ENCODE results near the gene PLEKHA5. TPM values are rescaled to one million over a fixed set of nuclear protein-coding genes. Genes with fewer than 3 reads are reported as not detected.

PLEKHA5 gene
- total and polyA plus RNA-seq, 2 donors from 2014 or later = 26.6 to 52.9 TPM

DNA sequence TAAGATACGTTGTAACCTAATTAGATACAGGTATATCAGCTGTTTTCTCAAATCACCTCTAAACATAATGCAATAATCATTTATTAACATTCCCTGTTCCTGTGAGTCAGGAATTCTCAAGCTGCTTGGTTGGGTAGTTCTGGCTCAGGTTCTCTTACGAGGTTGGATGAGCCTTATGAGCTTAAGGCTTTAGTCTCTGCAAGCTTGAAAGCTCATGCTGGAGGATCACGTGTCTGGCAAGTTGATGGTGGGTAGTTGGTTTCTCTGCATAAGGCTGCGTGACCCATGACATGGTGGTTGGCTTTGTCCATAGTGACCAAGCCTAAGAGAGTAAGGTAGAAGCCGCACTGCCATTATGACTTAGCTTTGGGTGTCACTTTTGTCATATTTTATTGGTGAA lies 62.0 kb downstream of the PLEKHA5 start:
- Histone ChIP-seq H3K36me3 (ENCODE audit: control insufficient read depth in 2 of 3, insufficient read depth in 3 of 3, low read length in 3 of 3) (no peaks in the 10 kb centered on the region), H3K4me1 (ENCODE audit: control insufficient read depth in 2 of 3, insufficient read depth in 2 of 3, low read depth in 1 of 3, low read length in 3 of 3) (peaks cover 6 to 42% (median 13%) of the 10 kb centered on the region in 3 donors), H3K4me3 (ENCODE audit: low read length in 3 of 3) (no peak overlapping the region), H3K9me3 (ENCODE audit: control insufficient read depth in 2 of 3, insufficient read depth in 1 of 3, low read length in 3 of 3) (no peaks in the 10 kb centered on the region), H3K27me3 (ENCODE audit: control insufficient read depth, insufficient read depth, low read length) (no peaks in the 10 kb centered on the region), H3K27ac (ENCODE audit: low read depth in 2 of 2, low read length in 2 of 2) (no peak overlapping the region), H3K9ac (ENCODE audit: low read length in 3 of 3) (no peak overlapping the region)
- FAIRE-seq (no peak), DNase-seq (peak in 1 of 5 donors; percentile 24)
- TF ChIP-seq, protein P1, sequence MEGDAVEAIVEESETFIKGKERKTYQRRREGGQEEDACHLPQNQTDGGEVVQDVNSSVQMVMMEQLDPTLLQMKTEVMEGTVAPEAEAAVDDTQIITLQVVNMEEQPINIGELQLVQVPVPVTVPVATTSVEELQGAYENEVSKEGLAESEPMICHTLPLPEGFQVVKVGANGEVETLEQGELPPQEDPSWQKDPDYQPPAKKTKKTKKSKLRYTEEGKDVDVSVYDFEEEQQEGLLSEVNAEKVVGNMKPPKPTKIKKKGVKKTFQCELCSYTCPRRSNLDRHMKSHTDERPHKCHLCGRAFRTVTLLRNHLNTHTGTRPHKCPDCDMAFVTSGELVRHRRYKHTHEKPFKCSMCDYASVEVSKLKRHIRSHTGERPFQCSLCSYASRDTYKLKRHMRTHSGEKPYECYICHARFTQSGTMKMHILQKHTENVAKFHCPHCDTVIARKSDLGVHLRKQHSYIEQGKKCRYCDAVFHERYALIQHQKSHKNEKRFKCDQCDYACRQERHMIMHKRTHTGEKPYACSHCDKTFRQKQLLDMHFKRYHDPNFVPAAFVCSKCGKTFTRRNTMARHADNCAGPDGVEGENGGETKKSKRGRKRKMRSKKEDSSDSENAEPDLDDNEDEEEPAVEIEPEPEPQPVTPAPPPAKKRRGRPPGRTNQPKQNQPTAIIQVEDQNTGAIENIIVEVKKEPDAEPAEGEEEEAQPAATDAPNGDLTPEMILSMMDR (IDR thresholded peaks at IDR 0.05; ENCODE audit: borderline replicate concordance, extremely low read depth, insufficient read depth) = no peak
- intact Hi-C loops (cut with DNase I) = no loop called here

DNA sequence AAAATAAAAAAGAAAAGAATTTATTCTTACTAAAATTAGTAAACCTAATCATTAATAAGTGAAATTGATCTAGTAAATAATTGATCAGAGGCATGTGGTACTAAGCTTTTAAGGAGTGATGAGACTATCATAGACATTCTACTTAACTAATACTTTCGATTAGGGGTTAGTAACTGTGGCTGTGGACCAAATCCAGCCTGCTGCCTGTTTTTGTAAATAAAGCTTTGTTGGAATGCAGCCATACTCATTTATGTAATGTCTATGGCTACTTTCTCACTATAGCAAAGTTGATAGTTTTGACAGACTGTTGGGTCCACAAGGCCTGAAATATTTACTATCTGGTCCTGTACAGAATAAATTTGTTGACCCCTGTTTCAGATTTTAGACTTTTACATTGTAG lies 63.2 kb downstream of the PLEKHA5 start:
- no peaks in the 10 kb centered on the region for H3K36me3 ChIP-seq (ENCODE audit: control insufficient read depth in 2 of 3, insufficient read depth in 3 of 3, low read length in 3 of 3)
- peaks cover 6 to 31% (median 13%) of the 10 kb centered on the region in 3 donors for H3K4me1 ChIP-seq (ENCODE audit: control insufficient read depth in 2 of 3, insufficient read depth in 2 of 3, low read depth in 1 of 3, low read length in 3 of 3)
- no peak overlapping the region for H3K9ac ChIP-seq (ENCODE audit: low read length in 3 of 3)
- no peaks in the 10 kb centered on the region for H3K9me3 ChIP-seq (ENCODE audit: control insufficient read depth in 2 of 3, insufficient read depth in 1 of 3, low read length in 3 of 3)
- FAIRE-seq = no peak
- intact Hi-C loops (cut with DNase I) = no loop called here
- TF ChIP-seq, protein P1 (IDR thresholded peaks at IDR 0.05; ENCODE audit: borderline replicate concordance, extremely low read depth, insufficient read depth) = no peak
- no peaks in the 10 kb centered on the region for H3K27me3 ChIP-seq (ENCODE audit: control insufficient read depth, insufficient read depth, low read length)
- no peak for DNase-seq
- H3K27ac ChIP-seq (ENCODE audit: low read depth in 2 of 2, low read length in 2 of 2) = no peak overlapping the region
- no peak overlapping the region for H3K4me3 ChIP-seq (ENCODE audit: low read length in 3 of 3)

DNA sequence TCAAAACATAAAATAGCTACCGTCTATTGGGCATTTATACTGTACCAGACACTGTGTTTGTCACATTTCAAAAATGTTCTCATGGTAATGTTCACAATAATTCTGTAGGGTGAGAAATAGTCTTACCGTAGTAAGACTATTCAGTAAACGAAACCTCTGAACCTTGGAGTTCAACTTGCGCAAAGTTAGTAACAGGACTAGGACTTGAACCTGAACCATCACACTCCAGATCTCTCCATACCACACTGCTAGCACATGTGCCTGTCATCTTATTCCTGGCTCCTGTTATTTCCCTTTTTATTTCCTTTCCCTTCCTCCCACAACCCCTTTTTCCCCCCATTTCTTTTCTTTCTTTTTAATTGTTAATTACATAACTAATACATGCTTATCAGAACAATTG lies 65.4 kb downstream of the PLEKHA5 start:
- intact Hi-C loops (cut with DNase I) = no loop called here
- no peaks in the 10 kb centered on the region for H3K27me3 ChIP-seq (ENCODE audit: control insufficient read depth, insufficient read depth, low read length)
- H3K9ac ChIP-seq (ENCODE audit: low read length in 3 of 3) = no peak overlapping the region
- H3K36me3 ChIP-seq (ENCODE audit: control insufficient read depth in 2 of 3, insufficient read depth in 3 of 3, low read length in 3 of 3) = no peaks in the 10 kb centered on the region
- no peak for FAIRE-seq
- H3K4me3 ChIP-seq (ENCODE audit: low read length in 3 of 3) = no peak overlapping the region
- peaks cover 4 to 25% (median 7%) of the 10 kb centered on the region in 3 donors for H3K4me1 ChIP-seq (ENCODE audit: control insufficient read depth in 2 of 3, insufficient read depth in 2 of 3, low read depth in 1 of 3, low read length in 3 of 3)
- TF ChIP-seq, protein P1 (IDR thresholded peaks at IDR 0.05; ENCODE audit: borderline replicate concordance, extremely low read depth, insufficient read depth) = no peak
- no peak for DNase-seq
- H3K9me3 ChIP-seq (ENCODE audit: control insufficient read depth in 2 of 3, insufficient read depth in 1 of 3, low read length in 3 of 3) = no peaks in the 10 kb centered on the region
- H3K27ac ChIP-seq (ENCODE audit: low read depth in 2 of 2, low read length in 2 of 2) = no peak overlapping the region

All from kidney (tissue), 14 donors.